Uterus (tissue), 2 donors: Measurements from ENCODE around the gene TMEM254.

Experiments used
- POLR2A ChIP-seq, 2 donors: fragments of 450-650 bp; IDR thresholded peaks; one replicate each; pipeline ENCODE4 v1.6.1; 2016; ENCODE audit warnings: antibody characterized with exemption in 2 of 2, mild to moderate bottlenecking in 1 of 2, moderate library complexity in 1 of 2
- TF ChIP-seq, protein P1 (sequence below), 4 experiments: fragments of 200-600 bp in 2 of 4; fragments of 450-650 bp in 2 of 4; sonication (generic) in 2 of 4; IDR thresholded peaks; one replicate each; pipeline ENCODE4 v1.5.1; 2016 to 2019; ENCODE audit warnings: antibody characterized with exemption in 4 of 4, mild to moderate bottlenecking in 2 of 4, moderate library complexity in 1 of 4

DNA sequence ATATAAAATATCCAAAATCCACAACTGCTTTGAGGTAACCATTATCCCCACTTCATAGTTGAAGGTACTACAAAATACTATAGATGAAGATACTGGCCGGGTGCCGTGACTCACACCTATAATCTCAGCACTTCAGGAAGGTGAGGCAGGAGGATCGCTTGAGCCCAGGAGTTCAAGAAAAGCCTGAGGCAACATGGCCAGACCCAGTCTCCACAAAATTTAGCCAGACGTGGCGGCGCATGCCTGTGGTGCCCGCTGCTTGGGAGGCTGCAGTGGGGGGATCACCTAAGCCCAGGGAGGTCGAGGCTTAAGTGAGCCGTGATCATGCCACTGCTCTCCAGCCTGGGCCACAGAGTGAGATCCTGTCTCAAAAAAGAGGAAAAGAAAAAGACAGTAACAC is 21.7 kb downstream of the TMEM254 start:
- TF ChIP-seq, protein P1, sequence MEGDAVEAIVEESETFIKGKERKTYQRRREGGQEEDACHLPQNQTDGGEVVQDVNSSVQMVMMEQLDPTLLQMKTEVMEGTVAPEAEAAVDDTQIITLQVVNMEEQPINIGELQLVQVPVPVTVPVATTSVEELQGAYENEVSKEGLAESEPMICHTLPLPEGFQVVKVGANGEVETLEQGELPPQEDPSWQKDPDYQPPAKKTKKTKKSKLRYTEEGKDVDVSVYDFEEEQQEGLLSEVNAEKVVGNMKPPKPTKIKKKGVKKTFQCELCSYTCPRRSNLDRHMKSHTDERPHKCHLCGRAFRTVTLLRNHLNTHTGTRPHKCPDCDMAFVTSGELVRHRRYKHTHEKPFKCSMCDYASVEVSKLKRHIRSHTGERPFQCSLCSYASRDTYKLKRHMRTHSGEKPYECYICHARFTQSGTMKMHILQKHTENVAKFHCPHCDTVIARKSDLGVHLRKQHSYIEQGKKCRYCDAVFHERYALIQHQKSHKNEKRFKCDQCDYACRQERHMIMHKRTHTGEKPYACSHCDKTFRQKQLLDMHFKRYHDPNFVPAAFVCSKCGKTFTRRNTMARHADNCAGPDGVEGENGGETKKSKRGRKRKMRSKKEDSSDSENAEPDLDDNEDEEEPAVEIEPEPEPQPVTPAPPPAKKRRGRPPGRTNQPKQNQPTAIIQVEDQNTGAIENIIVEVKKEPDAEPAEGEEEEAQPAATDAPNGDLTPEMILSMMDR (IDR thresholded peaks at IDR 0.05) = no peak
- TF ChIP-seq POLR2A (IDR thresholded peaks at IDR 0.05) = no peak
